Activated T-cell treated with anti-CD3 and anti-CD28 coated beads, Interleukin-2, amount 50 U/mL, for 1 hour (primary cell): ENCODE results near the gene CCIN.
"Not testable (repeated sequence)": the region's sequence is repeated elsewhere in the genome, so short reads cannot be mapped to it uniquely, and the experiment has no call there.

ENCODE experiments used
- DNase-seq: peaks from one replicate; pipeline ENCODE4 v3.0.0-alpha.2; 2020

The CCIN gene

GRCh38 chr9:36141761-36142160 is 27.4 kb upstream of the CCIN start:
- no peak for DNase-seq

GRCh38 chr9:36142510-36143244 is 26.5 kb upstream of the CCIN start:
- no peak for DNase-seq

- DNase-seq = no peak
These were observed 25.9 kb upstream of the CCIN start for GRCh38 chr9:36143245-36143641.

- DNase-seq = no peak
These were observed 24.6 kb upstream of the CCIN start for GRCh38 chr9:36144309-36145232.

- no peak for DNase-seq
These were observed 23.2 kb upstream of the CCIN start for GRCh38 chr9:36145970-36146369.

GRCh38 chr9:36146651-36147050 is 22.5 kb upstream of the CCIN start:
- no peak for DNase-seq

GRCh38 chr9:36147441-36148175 is 21.6 kb upstream of the CCIN start:
- no peak for DNase-seq

GRCh38 chr9:36148311-36149051 is 20.7 kb upstream of the CCIN start:
- peak; percentile 74 for DNase-seq

GRCh38 chr9:36149197-36149596 is 20.0 kb upstream of the CCIN start:
- no peak for DNase-seq

GRCh38 chr9:36150574-36151315 is 18.4 kb upstream of the CCIN start:
- DNase-seq = no peak

- DNase-seq = peak; percentile 84
These were observed 17.6 kb upstream of the CCIN start for GRCh38 chr9:36151316-36152210.

GRCh38 chr9:36152741-36153438 is 16.3 kb upstream of the CCIN start:
- DNase-seq = no peak

- no peak for DNase-seq
These were observed 15.4 kb upstream of the CCIN start for GRCh38 chr9:36153746-36154145.

- DNase-seq = no peak
These were observed 14.7 kb upstream of the CCIN start for GRCh38 chr9:36154331-36154952.

- DNase-seq = no peak
These were observed 13.1 kb upstream of the CCIN start for GRCh38 chr9:36156116-36156515.

- DNase-seq = no peak
These were observed 11.1 kb upstream of the CCIN start for GRCh38 chr9:36158122-36158521.

GRCh38 chr9:36158917-36159316 is 10.3 kb upstream of the CCIN start:
- no peak for DNase-seq

- not testable (repeated sequence) for DNase-seq
These were observed 9.7 kb upstream of the CCIN start for GRCh38 chr9:36159509-36159908.

- not testable (repeated sequence) for DNase-seq
These were observed 9.1 kb upstream of the CCIN start for GRCh38 chr9:36160126-36160525.

- DNase-seq = no peak
These were observed 8.0 kb upstream of the CCIN start for GRCh38 chr9:36161187-36161586.
